GM12873 (cell line): ENCODE results near the gene UTY.

Experiments
- CTCF ChIP-seq: IDR thresholded peaks from 2 replicates; pipeline ENCODE4 v1.5.1; 2012; ENCODE audit warnings: low read depth, mild to moderate bottlenecking, moderate library complexity, low read length, control low read depth; ENCODE audit not compliant: insufficient read depth; ENCODE audit errors: missing control alignments

UTY gene

DNA sequence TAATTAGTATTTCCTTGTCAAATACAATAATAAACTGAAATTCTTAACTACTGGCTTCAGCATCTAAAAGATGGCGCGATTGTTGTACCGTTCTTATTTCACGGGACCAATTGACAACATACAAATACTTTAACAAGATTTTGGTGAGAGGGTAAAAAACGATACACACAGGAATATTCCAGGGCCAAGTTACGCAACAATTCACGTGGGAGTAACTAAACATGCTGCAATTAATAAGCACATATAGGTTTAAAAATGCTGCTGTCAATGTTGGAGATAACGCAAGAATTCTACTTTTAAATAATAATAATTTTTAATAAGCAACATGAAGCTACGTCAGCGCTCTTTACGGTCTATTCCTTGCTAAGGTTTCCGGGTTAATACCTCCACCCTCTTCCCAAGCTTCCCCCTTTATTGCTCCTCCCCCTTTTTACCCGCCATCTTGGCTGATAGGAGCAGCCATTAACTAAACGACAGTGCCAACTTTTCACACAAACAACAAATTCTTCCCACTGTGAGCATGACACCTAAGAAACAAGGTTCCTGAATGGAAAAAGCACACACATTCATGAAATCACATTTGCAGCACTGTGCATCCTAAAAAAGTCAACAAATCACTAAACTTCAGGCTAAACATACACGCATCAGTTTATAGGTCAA, 1.6 kb downstream of the UTY start:
- no peak for TF ChIP-seq CTCF

- no peak for TF ChIP-seq CTCF
Observed at GRCh38 chrY:13474997-13475396, 4.8 kb downstream of the UTY start.

DNA sequence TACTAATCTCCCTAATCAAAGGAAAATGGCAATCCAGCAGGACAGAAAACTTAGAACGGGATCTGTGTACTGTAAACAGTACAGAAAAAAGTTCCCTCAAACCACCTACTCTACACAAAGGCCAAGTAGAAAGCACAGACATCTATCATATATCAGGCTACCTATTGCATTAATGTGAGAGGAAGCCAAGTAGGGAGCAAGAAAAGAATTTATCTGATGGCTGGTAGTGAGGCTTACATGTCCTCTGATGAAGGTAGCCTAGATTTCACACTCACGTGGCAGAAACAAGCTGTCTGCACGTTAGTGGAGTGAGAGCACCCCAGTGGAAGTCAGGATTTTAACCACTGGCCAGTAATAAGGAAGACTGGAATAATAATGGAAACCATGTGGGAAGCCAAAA, 28.3 kb downstream of the UTY start:
- no peak for TF ChIP-seq CTCF

GRCh38 chrY:13450596-13451130, 29.2 kb downstream of the UTY start:
- no peak for TF ChIP-seq CTCF

GRCh38 chrY:13445566-13445965, 34.3 kb downstream of the UTY start:
- TF ChIP-seq CTCF = no peak

GRCh38 chrY:13443146-13443545, 36.7 kb downstream of the UTY start:
- TF ChIP-seq CTCF = no peak

DNA sequence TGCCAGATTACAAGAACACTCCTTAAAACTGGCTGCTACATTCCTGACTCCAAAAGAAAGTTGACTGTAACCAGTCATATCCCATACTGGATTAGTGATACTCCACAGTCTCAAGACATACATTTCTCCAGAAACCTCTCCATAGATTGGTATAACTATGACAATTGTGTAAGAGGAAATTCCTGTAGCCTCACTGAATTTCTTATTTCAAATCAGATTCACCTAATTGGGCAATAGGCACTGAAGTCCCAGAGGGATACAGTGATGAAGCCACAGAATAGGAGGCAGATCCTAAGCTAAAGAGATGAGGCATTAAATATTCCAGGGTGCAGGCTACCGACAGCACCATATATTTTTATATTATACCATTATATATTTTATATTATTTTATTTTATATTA, 39.0 kb downstream of the UTY start:
- TF ChIP-seq CTCF = no peak
